Stimulated activated CD4-positive, alpha-beta T cell treated with anti-CD3 and anti-CD28 coated beads, Interleukin-2, amount 100 ng/mL, for 4 hours (primary cell): Measurements from ENCODE around the gene ARGFX.
"Not testable (repeated sequence)": the region's sequence is repeated elsewhere in the genome, so short reads cannot be mapped to it uniquely, and the experiment has no call there.

Source experiments
- DNase-seq: peaks from one replicate; pipeline ENCODE4 v3.0.0-alpha.2; 2020; ENCODE audit warnings: low read depth

Gene ARGFX

DNA sequence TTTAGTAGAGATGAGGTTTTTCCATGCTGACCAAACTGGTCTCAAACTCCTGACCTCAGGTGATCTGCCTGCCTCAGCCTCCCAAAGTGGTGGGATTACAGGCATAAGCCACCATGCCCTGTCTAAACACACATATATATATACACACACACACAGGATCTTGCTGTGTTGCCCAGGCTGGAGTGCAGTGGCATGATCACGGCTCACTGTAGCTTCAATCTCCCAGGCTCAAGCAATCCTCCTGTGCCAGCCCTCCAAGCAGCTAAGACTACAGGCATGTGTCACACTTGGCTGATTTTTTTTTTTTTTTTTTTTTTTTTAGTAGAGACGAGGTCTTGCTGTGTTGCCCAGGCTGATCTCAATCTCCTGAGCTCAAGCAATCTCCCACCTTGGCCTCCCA lies 32.2 kb downstream of the ARGFX start:
- DNase-seq = not testable (repeated sequence)

GRCh38 chr3:121601212-121601812 lies 33.6 kb downstream of the ARGFX start:
- DNase-seq = no peak

DNA sequence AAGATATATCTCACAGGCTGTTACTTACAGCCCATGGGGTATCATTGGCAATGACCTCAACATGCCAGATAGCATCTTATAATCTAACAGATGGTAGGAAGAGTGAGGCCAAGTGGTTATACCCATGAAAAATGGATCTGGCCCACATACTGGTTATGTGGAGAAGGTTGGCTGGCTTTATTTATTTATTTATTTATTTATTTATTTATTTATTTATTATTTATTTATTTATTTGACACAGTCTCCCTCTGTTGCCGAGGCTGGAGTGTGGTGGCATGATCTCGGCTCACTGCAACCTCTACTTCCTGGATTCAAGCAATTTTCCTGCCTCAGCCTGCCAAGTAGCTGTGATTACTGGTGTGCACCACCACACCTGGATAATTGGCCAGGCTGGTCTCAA lies 37.0 kb downstream of the ARGFX start:
- no peak for DNase-seq

GRCh38 chr3:121606106-121606505 lies 38.4 kb downstream of the ARGFX start:
- no peak for DNase-seq
